GM12892 (cell line): Measurements from ENCODE around the gene OPA3.

Experiments
- POLR2A ChIP-seq: IDR thresholded peaks from 2 replicates; pipeline ENCODE4 v1.6.1; 2011; ENCODE audit warnings: low read depth, low read length, control low read depth
- POLR2AphosphoS5 ChIP-seq: IDR thresholded peaks from 2 replicates; pipeline ENCODE4 v1.6.1; 2011; ENCODE audit warnings: low read depth, low read length, control low read depth

- TF ChIP-seq POLR2A, result no peak
- no peak for TF ChIP-seq POLR2AphosphoS5
Measured at GRCh38 chr19:45576682-45577081, 7.9 kb downstream of the OPA3 start.
